Liver (tissue), 9 donors: ENCODE measurements around the gene ETV6. TPM values are rescaled to one million over a fixed set of nuclear protein-coding genes. Genes with fewer than 3 reads are reported as not detected.

Source experiments
- DNase-seq: peaks from one replicate; pipeline ENCODE4 v3.0.0-alpha.2; 2017; ENCODE audit warnings: low spot score
- H3K27ac ChIP-seq, 2 donors: one replicate each; pipeline ENCODE4 v1.7.0; 2013; ENCODE audit warnings: inconsistent platforms in 2 of 2, low read length in 2 of 2, control low read depth in 1 of 2, low read depth in 1 of 2, mild to moderate bottlenecking in 1 of 2
- H3K27me3 ChIP-seq, 4 donors: one replicate each; pipeline versions ENCODE4 v1.6.1 to v1.7.0; 2013; ENCODE audit warnings: low read length in 3 of 4, inconsistent platforms in 1 of 4, mild to moderate bottlenecking in 1 of 4, moderate library complexity in 1 of 4; ENCODE audit not compliant: control insufficient read depth in 4 of 4, insufficient read depth in 4 of 4
- H3K36me3 ChIP-seq, 4 donors: one replicate each; pipeline versions ENCODE4 v1.6.1 to v1.7.0; 2013; ENCODE audit warnings: low read length in 3 of 4, mild to moderate bottlenecking in 3 of 4, low read depth in 1 of 4, moderate library complexity in 1 of 4; ENCODE audit not compliant: control insufficient read depth in 4 of 4, insufficient read depth in 3 of 4
- H3K4me1 ChIP-seq, 4 donors: one replicate each; pipeline versions ENCODE4 v1.6.1 to v1.7.0; 2013; ENCODE audit warnings: low read length in 3 of 4, mild to moderate bottlenecking in 3 of 4, moderate library complexity in 1 of 4; ENCODE audit not compliant: control insufficient read depth in 4 of 4, insufficient read depth in 4 of 4
- H3K4me3 ChIP-seq, 3 donors: one replicate each; pipeline versions ENCODE4 v1.6.1 to v1.7.0; 2013; ENCODE audit warnings: low read length in 3 of 3, control low read depth in 1 of 3, low read depth in 1 of 3, mild to moderate bottlenecking in 1 of 3
- H3K9ac ChIP-seq, 2 donors: one replicate each; pipeline ENCODE4 v1.7.0; 2013; ENCODE audit warnings: low read length in 2 of 2, mild to moderate bottlenecking in 2 of 2, moderate library complexity in 2 of 2, control low read depth in 1 of 2, low read depth in 1 of 2
- H3K9me3 ChIP-seq, 4 donors: one replicate each; pipeline versions ENCODE4 v1.6.1 to v1.7.0; 2013; ENCODE audit warnings: low read length in 3 of 4; ENCODE audit not compliant: control insufficient read depth in 4 of 4
- ATF3 ChIP-seq: IDR thresholded peaks from 2 replicates; pipeline ENCODE4 v1.6.1; 2016; ENCODE audit warnings: antibody characterized with exemption
- FOXA1 ChIP-seq: IDR thresholded peaks from 2 replicates; pipeline ENCODE4 v1.6.1; 2016; ENCODE audit warnings: antibody characterized with exemption
- GABPA ChIP-seq, 2 donors: IDR thresholded peaks in 1 of 2; conservative IDR thresholded peaks in 1 of 2; 2 replicates each; pipeline ENCODE4 v1.6.1; 2016; ENCODE audit warnings: antibody characterized with exemption in 2 of 2, mild to moderate bottlenecking in 1 of 2, moderate library complexity in 1 of 2
- JUND ChIP-seq, 2 donors: IDR thresholded peaks; 2 replicates each; pipeline ENCODE4 v1.6.1; 2016; ENCODE audit warnings: antibody characterized with exemption in 2 of 2
- NR2F2 ChIP-seq: IDR thresholded peaks from 2 replicates; pipeline ENCODE4 v1.6.1; 2016; ENCODE audit warnings: antibody characterized with exemption
- RAD21 ChIP-seq, 2 donors: IDR thresholded peaks; 2 replicates each; pipeline ENCODE4 v1.6.1; 2016; ENCODE audit warnings: antibody characterized with exemption in 2 of 2, mild to moderate bottlenecking in 2 of 2
- REST ChIP-seq: IDR thresholded peaks from 2 replicates; pipeline ENCODE4 v1.6.1; 2016; ENCODE audit warnings: antibody characterized with exemption, mild to moderate bottlenecking
- SP1 ChIP-seq: IDR thresholded peaks from 2 replicates; pipeline ENCODE4 v1.6.1; 2018; ENCODE audit warnings: antibody characterized with exemption, mild to moderate bottlenecking
- TAF1 ChIP-seq: conservative IDR thresholded peaks from 2 replicates; pipeline ENCODE4 v1.6.1; 2016; ENCODE audit warnings: antibody characterized with exemption, mild to moderate bottlenecking
- ZBTB33 ChIP-seq: IDR thresholded peaks from 2 replicates; pipeline ENCODE4 v1.6.1; 2016; ENCODE audit warnings: antibody characterized with exemption
- WGBS: extraction: QIAGEN DNeasy Blood & Tissue Kit; methylation state at CpG from one replicate; pipeline ENCODE4 v1.1.7; 2013; 5-methylcytosine and 5-hydroxymethylcytosine counted together
- polyA plus RNA-seq, 2 donors: library from polyadenylated mRNA; stranded (reverse) in 1 of 2; unstranded in 1 of 2; fragments of 200-250 nt in 1 of 2; fragments of >200 nt in 1 of 2; fragmentation: Nextera tagmentation in 1 of 2; extraction: Ambion mirVana in 1 of 2; gene quantifications; one replicate each; pipeline versions ENCODE4 v1.2.1 to v1.2.3, GENCODE V29; 2013 to 2015
- total RNA-seq, 2 donors: library from RNA; depleted of rRNA; stranded (reverse); fragments of >200 nt; gene quantifications; one replicate each; pipeline ENCODE4 v1.2.3, GENCODE V29; 2014
- donor health status: healthy.
- donor health status: healthy.
- donor health status: healthy.
- donor health status: healthy.
- donor health status: healthy.

The ETV6 gene
- total and polyA plus RNA-seq, 4 donors = 2.0 to 6.2 (median 3.5) TPM

GRCh38 chr12:11731455-11731854, 82.0 kb downstream of the ETV6 start:
- Histone ChIP-seq H3K9ac (no peak overlapping the region), H3K27ac (no peak overlapping the region), H3K36me3 (no peaks in the 10 kb centered on the region), H3K4me1 (peaks cover 3 to 11% (median 5%) of the 10 kb centered on the region in 4 donors), H3K27me3 (no peaks in the 10 kb centered on the region), H3K9me3 (no peaks in the 10 kb centered on the region), H3K4me3 (no peak overlapping the region)
- TF ChIP-seq NR2F2 = no peak
- TF ChIP-seq SP1 = no peak
- TF ChIP-seq FOXA1 = no peak
- no peak for TF ChIP-seq JUND (IDR thresholded peaks at IDR 0.05)
- no peak for TF ChIP-seq GABPA (IDR thresholded peaks at IDR 0.05 in 1 of 2, conservative IDR thresholded peaks at IDR 0.05 in 1 of 2)
- WGBS = 68% methylated on average over 3 of the region's 3 CpGs
- no peak for DNase-seq

GRCh38 chr12:11732023-11732422, 82.5 kb downstream of the ETV6 start:
- Histone ChIP-seq H3K9me3 (no peaks in the 10 kb centered on the region), H3K27ac (no peak overlapping the region), H3K9ac (no peak overlapping the region), H3K4me1 (peaks cover 3 to 11% (median 5%) of the 10 kb centered on the region in 4 donors), H3K4me3 (no peak overlapping the region), H3K27me3 (no peaks in the 10 kb centered on the region), H3K36me3 (no peaks in the 10 kb centered on the region)
- DNase-seq = no peak
- 91% methylated on average over 5 of the region's 5 CpGs for WGBS
- no peak for TF ChIP-seq JUND (IDR thresholded peaks at IDR 0.05)

- Histone ChIP-seq H3K4me1 (peaks cover 3 to 11% (median 6%) of the 10 kb centered on the region in 4 donors), H3K27ac (no peak overlapping the region), H3K27me3 (no peaks in the 10 kb centered on the region), H3K9ac (no peak overlapping the region), H3K36me3 (no peaks in the 10 kb centered on the region), H3K9me3 (no peaks in the 10 kb centered on the region), H3K4me3 (no peak overlapping the region)
- no peak for DNase-seq
- 86% methylated on average over 2 of the region's 2 CpGs for WGBS
- TF ChIP-seq REST (no peak), NR2F2 (no peak), ATF3 (no peak), TAF1 (no peak), RAD21 (IDR thresholded peaks at IDR 0.05) (no peak), ZBTB33 (no peak), SP1 (no peak)
These were observed 83.2 kb downstream of the ETV6 start for GRCh38 chr12:11732715-11733114.
